ENCODE measurements around the gene PI4K2B. TPM values are rescaled to one million over a fixed set of nuclear protein-coding genes. Genes with fewer than 3 reads are reported as not detected.
A peak's percentile ranks its signal among the peaks of the same experiment; 100 is the strongest.
"Not testable (repeated sequence)": the region's sequence is repeated elsewhere in the genome, so short reads cannot be mapped to it uniquely, and the experiment has no call there.

PI4K2B gene
- total RNA-seq, 1 experiment from 2014 or later: 26.4 TPM

GRCh38 chr4:25307596-25307995 lies 73.8 kb downstream of the PI4K2B start:
- Histone ChIP-seq H3K27me3 (no peaks in the 10 kb centered on the region), H3K9me3 (replicated peaks) (no peaks in the 10 kb centered on the region), H3K27ac (no peak overlapping the region), H3K4me3 (peak overlapping the region; percentile 24), H3K36me3 (no peaks in the 10 kb centered on the region), H3K4me1 (peaks cover 11% of the 10 kb centered on the region)
- DNase-seq: peak in 1 of 2 experiments; percentile 36

- H3K27ac ChIP-seq: no peak overlapping the region
- H3K36me3 ChIP-seq: no peaks in the 10 kb centered on the region
- no peak overlapping the region for H3K4me3 ChIP-seq
- H3K4me1 ChIP-seq: peaks cover 11% of the 10 kb centered on the region
- H3K27me3 ChIP-seq: no peaks in the 10 kb centered on the region
- no peak for DNase-seq
- H3K9me3 ChIP-seq (replicated peaks): no peaks in the 10 kb centered on the region
Observed at GRCh38 chr4:25308306-25308705, 74.5 kb downstream of the PI4K2B start.

- H3K9me3 ChIP-seq (replicated peaks): no peaks in the 10 kb centered on the region
- peak; percentile 18 to 26 for DNase-seq
- H3K27ac ChIP-seq: no peak overlapping the region
- H3K27me3 ChIP-seq: no peaks in the 10 kb centered on the region
- no peaks in the 10 kb centered on the region for H3K36me3 ChIP-seq
- no peak overlapping the region for H3K4me3 ChIP-seq
- H3K4me1 ChIP-seq: peaks cover 11% of the 10 kb centered on the region
Observed at GRCh38 chr4:25308761-25309160, 74.9 kb downstream of the PI4K2B start.

GRCh38 chr4:25310066-25310802 lies 76.4 kb downstream of the PI4K2B start:
- Histone ChIP-seq H3K9me3 (replicated peaks) (no peaks in the 10 kb centered on the region), H3K4me3 (no peak overlapping the region), H3K36me3 (no peaks in the 10 kb centered on the region), H3K27ac (no peak overlapping the region), H3K27me3 (no peaks in the 10 kb centered on the region), H3K4me1 (peaks cover 11% of the 10 kb centered on the region)
- DNase-seq: no peak

- Histone ChIP-seq H3K27ac (no peak overlapping the region), H3K4me3 (no peak overlapping the region), H3K4me1 (peaks cover 11% of the 10 kb centered on the region)
Observed at GRCh38 chr4:25310803-25311166, 77.0 kb downstream of the PI4K2B start.

GRCh38 chr4:25312496-25313200 lies 78.8 kb downstream of the PI4K2B start, which contains the start of gene ZCCHC4:
TSS of gene ZCCHC4 (plus strand) at chr4:25312774. CDS start at chr4:25312810, 36 bp downstream.
- H3K27me3 ChIP-seq: no peaks in the 10 kb centered on the region
- peak within 1 kb of the TSS; percentile 82 for H3K4me3 ChIP-seq
- peak within 1 kb of the TSS; percentile 75 for H3K27ac ChIP-seq
- DNase-seq: peak; percentile 87 to 92
- no peaks in the 10 kb centered on the region for H3K9me3 ChIP-seq (replicated peaks)
- peaks cover 6% of the 10 kb centered on the region for H3K36me3 ChIP-seq
- H3K4me1 ChIP-seq: peaks cover 11% of the 10 kb centered on the region

More at GRCh38 chr4:25310803-25311166, 77.0 kb downstream of the PI4K2B start:
- DNase-seq: no peak
- Histone ChIP-seq H3K27me3 (no peaks in the 10 kb centered on the region), H3K9me3 (replicated peaks) (no peaks in the 10 kb centered on the region), H3K36me3 (no peaks in the 10 kb centered on the region)

- peaks cover 6% of the 10 kb centered on the region for H3K36me3 ChIP-seq
- peak overlapping the region; percentile 82 for H3K4me3 ChIP-seq
- H3K27me3 ChIP-seq: no peaks in the 10 kb centered on the region
- H3K4me1 ChIP-seq: peaks cover 7% of the 10 kb centered on the region
- no peaks in the 10 kb centered on the region for H3K9me3 ChIP-seq (replicated peaks)
- peak in 1 of 2 experiments; percentile 40 for DNase-seq
- H3K27ac ChIP-seq: peak overlapping the region; percentile 75
Observed at GRCh38 chr4:25313201-25313895, 79.5 kb downstream of the PI4K2B start.

- peaks cover 12% of the 10 kb centered on the region for H3K36me3 ChIP-seq
- no peak overlapping the region for H3K4me3 ChIP-seq
- no peaks in the 10 kb centered on the region for H3K27me3 ChIP-seq
- H3K4me1 ChIP-seq: no peaks in the 10 kb centered on the region
- H3K27ac ChIP-seq: no peak overlapping the region
- no peaks in the 10 kb centered on the region for H3K9me3 ChIP-seq (replicated peaks)
- DNase-seq: no peak
Observed at GRCh38 chr4:25320336-25320735, 86.5 kb downstream of the PI4K2B start.

- Histone ChIP-seq H3K27ac (no peak overlapping the region), H3K4me3 (no peak overlapping the region), H3K36me3 (peaks cover 12% of the 10 kb centered on the region), H3K27me3 (no peaks in the 10 kb centered on the region), H3K9me3 (replicated peaks) (no peaks in the 10 kb centered on the region), H3K4me1 (no peaks in the 10 kb centered on the region)
- no peak for DNase-seq
Observed at GRCh38 chr4:25320773-25321172, 86.9 kb downstream of the PI4K2B start.

GRCh38 chr4:25321703-25322102 lies 87.9 kb downstream of the PI4K2B start:
- H3K4me1 ChIP-seq: no peaks in the 10 kb centered on the region
- H3K9me3 ChIP-seq (replicated peaks): no peaks in the 10 kb centered on the region
- no peak overlapping the region for H3K27ac ChIP-seq
- H3K27me3 ChIP-seq: no peaks in the 10 kb centered on the region
- no peak for DNase-seq
- peaks cover 10% of the 10 kb centered on the region for H3K36me3 ChIP-seq
- H3K4me3 ChIP-seq: no peak overlapping the region

- not testable (repeated sequence) for DNase-seq; H3K36me3 ChIP-seq; H3K4me1 ChIP-seq; H3K27me3 ChIP-seq; H3K9me3 ChIP-seq (replicated peaks); H3K4me3 ChIP-seq; H3K27ac ChIP-seq
Observed at GRCh38 chr4:25328463-25328862, 94.6 kb downstream of the PI4K2B start.

Other genes starting within 250 kb of the PI4K2B start
- 10.8 and 12.0 TPM in 2 replicates for gene LGI2, start 203.1 kb upstream of the PI4K2B start, total RNA-seq (2014; rRNA removed; shearing (Covaris generic))
- gene SEPSECS, start 73.6 kb upstream of the PI4K2B start, total RNA-seq (2014; rRNA removed; shearing (Covaris generic)): 7.3 and 7.6 TPM in 2 replicates
- gene ZCCHC4, start 78.7 kb downstream of the PI4K2B start, total RNA-seq (2014; rRNA removed; shearing (Covaris generic)): 19.1 and 20.6 TPM in 2 replicates
- 35.4 and 49.8 TPM in 2 replicates for gene ANAPC4, start 143.2 kb downstream of the PI4K2B start, total RNA-seq (2014; rRNA removed; shearing (Covaris generic))